Left colon (tissue), 2 donors: Measurements from ENCODE around the gene PHACTR3. TPM values are rescaled to one million over a fixed set of nuclear protein-coding genes. Genes with fewer than 3 reads are reported as not detected.

Experiments
- ATAC-seq: fragments of 200-7000 bp; cut with Tn5 transposase; one replicate; pipeline ENCODE4 v1.9.1; 2020; ENCODE audit warnings: mild to moderate bottlenecking, moderate library complexity
- DNase-seq, 2 donors: peaks; one replicate each; pipeline ENCODE4 v3.0.0-alpha.2; 2020
- intact Hi-C, 2 donors: fragments of 100-400 bp; cut with DNase I in 1 of 2; cut with micrococcal nuclease in 1 of 2; formaldehyde crosslinking; loops; one replicate each; pipeline versions ENCODE4 v1.11.2 to v1.14.0; 2022; cut with DNase I, micrococcal nuclease
- total RNA-seq, 2 donors: library from RNA; stranded (reverse); fragmentation: NEBNext Ultra II Directional; extraction: Animal tissue kit (Norgen Biotek cat#: 25700); gene quantifications; one replicate each; pipeline ENCODE4 v1.2.1, GENCODE V29; 2021
- donor health status: DM: no; HTN: no; CAD: no.
- donor health status: DM: yes; HTN: yes; CAD: no.

Gene PHACTR3
- total RNA-seq, 2 donors from 2014 or later: 0.47 to 5.5 TPM

DNA sequence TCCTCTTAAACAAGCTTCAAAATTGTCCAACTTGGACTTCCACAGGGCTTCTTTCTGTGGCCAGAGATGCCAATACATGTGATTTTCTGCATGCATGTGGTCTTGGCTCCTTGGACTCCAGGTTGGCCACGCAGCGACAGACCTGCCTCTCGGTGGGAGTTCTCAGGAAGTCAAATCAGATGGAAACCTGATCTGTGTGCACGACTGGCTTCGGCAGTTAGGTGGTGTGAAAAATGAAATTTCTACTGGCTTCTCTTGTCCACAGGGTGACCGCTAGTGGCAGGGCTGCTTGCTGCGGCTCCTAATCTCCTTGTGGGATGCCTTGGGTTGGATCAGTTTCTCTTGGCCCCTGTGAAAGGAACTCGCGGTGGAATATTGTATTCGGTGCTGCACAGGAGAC is 57.3 kb downstream of the PHACTR3 start:
- DNase-seq (no peak), ATAC-seq (no peak)
- intact Hi-C loops: no loop called here

DNA sequence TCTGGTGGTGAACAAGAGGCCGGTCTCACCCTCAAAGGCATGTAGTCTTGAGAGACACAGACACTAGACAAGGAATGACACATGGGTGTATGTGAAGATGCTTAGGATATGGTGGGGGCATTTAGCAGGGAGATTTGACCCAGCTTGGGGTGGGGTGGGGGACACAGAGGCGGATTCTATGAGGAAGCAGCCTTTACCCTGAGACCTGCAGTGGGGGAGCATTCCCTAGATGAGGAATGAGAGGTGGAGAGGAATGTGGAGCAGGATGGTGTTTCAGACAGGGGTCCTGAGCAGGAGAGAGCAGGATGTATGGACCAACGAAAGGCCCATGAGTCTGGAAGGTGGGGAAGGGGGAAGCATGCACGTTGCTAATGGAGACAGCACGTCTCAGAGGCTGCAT is 57.8 kb downstream of the PHACTR3 start:
- ATAC-seq: no peak
- intact Hi-C loops: no loop called here
- no peak for DNase-seq

DNA sequence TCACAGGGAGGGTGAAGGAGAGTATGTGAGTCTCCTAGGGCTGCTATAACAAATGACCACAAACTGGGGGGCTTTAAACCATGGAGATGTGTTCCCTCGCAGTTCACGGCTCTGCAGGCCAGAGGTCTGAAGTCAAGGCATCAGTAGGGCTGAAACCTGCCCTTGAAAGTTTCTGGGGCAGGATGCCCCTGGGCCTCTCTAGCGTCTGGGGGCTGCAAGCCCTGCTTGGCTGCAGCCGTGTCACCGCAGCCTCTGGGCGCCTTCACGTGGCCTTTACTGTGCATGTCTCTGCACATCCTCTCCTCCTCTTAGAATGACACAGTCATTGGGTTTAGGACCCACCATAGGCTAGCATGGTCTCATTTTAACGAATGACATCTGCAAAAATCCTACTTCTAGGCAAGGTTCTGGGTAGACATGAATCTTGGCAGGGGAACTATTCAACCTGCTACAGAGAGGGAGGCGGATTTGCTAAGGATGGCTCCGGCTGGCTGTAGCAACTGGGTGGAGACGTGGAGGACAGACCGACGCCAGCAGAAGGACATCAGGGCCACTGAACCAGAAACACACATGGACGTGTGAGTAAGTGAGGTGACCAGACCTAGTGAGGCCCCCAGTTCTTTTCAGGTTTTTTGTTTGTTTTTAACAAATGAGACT is 58.6 kb downstream of the PHACTR3 start:
- no peak for DNase-seq
- intact Hi-C loops: no loop called here
- ATAC-seq: no peak

DNA sequence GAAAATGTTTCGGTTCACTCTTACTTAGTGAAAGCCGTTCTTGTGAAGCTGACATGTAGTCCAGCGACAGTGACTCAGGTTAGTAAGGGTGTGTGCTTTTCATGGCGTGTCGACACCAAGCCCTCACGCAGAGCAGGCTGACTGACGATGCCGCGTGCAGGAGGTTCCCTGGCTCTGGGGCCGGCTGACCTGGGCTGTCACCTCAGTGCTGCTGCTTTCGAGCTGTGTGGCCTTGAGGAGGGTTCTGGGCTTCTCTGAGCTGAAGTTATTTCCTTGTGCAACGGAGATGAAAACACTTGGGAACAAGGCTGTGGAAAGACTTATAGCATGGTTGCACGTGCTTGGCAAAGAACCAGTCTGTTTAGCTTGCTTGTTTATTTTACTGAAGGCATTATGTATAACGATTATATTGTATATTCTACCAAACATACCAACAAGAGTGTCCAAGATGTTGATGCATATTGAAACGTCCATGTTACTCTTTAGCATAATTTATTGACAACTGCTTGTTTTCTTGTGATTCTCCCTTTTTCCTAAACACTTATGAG is 59.2 kb downstream of the PHACTR3 start:
- ATAC-seq: no peak
- DNase-seq: no peak
- intact Hi-C loops: no loop called here

DNA sequence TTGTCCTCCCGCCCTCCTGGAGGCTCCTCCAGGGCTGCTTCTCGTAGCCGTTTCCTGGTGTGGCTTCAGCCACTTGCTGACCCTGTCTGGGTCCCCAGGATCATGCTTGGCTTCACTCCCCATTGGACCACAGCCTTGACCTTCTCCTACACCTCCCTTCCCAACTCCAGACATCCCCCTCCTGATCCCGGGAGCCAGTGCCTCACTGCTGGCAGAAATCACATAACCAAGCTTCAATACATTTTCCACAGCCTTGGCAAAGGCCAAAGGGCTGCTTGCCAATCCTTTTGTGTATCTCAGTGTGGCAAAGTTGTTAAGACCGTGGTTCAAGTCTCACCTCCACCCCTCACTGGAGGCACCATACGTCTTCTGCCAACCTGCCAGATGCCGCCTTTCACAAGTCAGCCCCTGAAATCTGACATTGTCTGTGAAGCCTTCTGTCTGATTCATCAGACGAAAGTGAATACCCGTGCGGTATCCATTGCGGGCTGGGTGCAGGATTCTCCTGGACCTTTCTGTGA is 60.1 kb downstream of the PHACTR3 start:
- intact Hi-C loops: no loop called here
- ATAC-seq: no peak
- no peak for DNase-seq

DNA sequence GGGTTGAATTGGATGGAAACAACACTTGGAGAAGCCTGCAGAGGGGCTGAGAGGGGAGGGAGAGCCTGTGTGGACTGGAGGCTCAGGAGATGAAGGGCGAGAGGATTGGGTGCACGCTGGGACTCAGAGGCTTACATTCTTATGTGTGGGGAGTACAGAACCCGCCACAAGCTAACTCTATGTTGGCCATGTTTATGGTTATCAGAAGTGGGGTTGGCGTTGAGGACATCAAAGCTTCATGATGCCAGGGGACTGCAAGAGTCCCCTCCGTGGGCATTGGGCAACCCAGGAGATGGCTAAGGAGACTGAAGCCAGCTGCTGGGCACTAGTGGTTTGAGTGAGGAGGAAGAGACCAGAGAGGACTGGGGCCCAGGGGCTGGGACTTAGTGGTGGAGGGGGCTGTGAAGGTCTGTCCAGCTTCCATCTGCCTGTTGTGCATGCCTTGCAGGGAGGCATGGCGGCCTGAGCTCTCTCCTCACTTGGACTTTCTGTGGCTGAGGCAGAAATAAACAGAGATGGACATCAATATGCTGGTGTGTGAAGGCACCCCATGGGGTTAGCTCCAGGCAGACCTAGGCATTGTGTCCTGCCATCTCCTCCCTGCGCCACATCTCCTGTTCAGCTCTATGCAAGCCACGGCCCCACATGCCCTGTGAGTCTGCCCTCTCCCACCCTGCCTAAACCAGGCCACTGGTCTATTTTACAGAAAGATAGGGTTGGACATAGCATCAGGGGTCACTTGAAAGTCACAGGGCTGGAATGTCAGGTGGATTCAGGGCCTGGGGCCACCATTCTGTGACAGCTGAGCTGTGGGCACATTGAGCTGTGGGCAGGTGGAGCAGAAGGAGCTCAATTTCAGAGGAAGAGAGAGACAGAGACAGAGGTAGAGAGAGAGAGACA is 61.6 kb downstream of the PHACTR3 start:
- intact Hi-C loops: no loop called here
- ATAC-seq: no peak
- DNase-seq: no peak

DNA sequence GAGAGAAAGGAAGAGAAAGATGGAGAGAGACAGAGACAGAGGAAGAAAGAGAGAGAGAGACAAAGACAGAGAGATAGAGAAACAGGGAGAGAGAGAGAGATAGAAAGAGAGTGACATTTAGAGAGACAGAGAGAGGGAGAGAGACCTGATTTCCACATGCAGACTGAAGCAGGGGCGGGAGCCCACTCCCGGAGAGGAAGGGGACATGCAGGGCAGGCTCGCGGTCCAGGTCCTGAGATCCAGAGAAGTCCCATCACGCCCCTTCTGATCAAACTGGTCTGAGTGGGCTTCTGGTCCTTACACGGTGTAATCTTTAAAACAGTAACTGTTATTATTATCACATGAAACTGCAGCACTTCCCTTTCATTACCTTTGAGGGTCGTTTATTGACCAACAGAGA is 62.2 kb downstream of the PHACTR3 start:
- ATAC-seq (no peak), DNase-seq (no peak)
- intact Hi-C loops: no loop called here

DNA sequence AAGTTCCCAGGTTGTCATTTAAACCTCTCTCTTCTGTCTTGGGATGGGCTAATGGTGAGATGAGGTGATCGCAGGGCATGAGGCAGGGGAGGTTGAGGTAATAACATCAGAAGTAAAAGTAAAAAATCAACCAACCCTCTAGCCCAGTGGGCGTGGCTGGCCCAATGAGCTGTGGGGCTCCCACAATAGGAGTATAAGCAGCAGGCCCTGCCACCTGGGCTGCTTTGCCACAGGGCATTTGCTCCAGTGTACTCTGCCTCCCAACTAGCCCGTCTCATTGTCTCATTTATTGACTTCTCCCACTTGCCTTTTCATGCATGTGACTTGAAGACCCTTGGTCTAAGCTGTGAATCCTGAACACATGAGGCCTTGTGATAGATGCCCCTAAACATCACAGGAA is 62.8 kb downstream of the PHACTR3 start:
- DNase-seq: no peak
- intact Hi-C loops: no loop called here
- ATAC-seq: no peak

DNA sequence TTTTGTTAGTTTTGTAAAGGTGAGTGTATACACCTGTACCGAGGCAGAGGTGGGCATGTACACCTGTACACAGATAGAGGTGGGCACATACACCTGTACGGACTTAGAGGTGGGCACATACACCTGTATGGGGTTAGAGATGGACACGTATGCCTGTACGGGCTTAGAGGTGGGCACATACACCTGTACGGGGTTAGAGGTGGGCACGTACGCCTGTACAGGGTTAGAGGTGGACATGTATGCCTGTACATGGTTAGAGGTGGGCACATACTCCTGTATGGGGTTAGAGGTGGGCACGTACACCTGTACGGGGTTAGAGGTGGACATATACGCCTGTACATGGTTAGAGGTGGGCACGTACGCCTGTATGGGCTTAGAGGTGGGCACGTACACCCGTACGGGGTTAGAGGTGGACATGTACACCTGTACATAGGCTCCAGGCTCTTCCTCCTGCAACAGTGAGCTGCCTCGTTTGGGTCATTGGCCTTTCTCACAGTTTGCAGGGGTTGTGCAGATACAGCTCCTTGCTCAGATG is 63.7 kb downstream of the PHACTR3 start:
- no peak for ATAC-seq
- no peak for DNase-seq
- intact Hi-C loops: no loop called here

DNA sequence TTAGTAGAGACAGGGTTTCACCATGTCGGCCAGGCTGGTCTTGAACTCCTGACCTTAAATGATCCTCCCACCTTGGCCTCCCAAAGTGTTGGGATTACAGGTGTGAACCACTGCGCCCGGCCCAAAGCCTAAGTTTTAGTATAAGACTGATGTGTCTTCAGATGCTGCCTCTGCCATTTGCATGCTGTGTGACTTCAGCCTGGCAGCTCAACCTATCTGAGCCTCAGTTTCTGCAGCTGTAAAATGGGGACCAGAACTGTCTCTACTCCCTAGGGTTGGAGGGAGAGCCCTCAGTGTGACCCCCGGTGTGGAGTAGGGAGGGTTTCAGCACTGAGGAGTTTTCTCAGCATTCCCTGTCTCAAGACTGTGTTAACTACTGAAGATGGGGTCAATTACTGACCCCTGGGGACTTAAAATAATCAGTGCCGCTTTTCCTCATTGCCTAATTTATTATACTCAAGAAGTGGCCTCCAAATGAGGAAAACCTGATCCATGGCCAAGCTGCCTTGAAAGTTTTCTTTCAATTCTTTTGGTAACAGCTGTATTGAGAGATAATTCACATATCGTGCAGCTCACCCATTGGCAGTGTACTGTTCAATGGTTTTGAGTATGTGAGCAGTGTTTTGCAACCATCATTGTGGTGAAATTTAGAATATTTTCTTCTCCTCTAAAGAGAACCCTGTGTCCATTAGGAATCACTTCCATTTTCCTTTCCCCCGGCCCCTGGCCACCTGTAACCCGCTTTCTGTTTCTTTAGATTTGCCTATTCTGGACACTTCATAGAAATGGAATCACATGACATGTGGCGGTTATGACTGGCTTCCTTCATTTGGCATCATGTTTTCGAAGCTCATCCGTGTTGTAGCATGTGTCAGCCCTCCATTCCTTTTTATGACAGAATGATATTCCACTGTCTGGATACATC is 64.8 kb downstream of the PHACTR3 start:
- intact Hi-C loops: no loop called here
- DNase-seq (no peak), ATAC-seq (no peak)

DNA sequence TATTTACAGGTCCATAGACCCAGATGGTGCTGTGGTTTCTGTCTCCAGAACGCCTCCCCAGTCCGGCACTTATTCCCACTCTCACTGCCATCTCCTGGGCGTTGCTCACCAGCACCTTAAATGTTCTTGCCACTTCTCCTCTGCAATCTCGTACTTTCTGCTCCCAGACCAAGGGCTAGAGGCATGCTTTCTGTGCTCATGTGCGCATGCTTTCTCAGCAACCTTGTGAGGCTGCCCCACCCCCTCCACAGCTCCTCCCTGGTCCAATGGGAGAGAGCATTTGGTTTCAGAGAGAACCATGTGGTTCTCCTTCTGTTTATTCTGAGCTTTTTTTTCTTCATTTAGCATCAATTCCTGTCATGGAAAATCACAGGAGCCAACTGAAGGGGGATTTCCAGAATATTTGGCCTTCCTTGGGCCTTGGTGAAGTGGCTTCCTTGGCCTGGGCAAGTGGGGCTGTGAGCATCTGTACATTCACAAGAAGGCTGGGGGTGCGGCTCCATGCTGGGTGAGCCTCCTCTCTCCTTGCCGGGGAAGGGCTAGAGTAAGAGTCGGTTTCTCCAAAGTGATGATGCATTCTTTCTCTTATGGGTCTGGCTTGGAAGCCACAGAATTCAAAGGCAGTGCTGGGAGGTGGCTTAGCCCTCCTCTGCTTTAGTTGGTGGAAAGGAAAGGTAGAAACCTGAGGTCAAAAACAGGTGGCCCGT is 66.6 kb downstream of the PHACTR3 start:
- ATAC-seq: no peak
- DNase-seq: no peak
- intact Hi-C loops: no loop called here

DNA sequence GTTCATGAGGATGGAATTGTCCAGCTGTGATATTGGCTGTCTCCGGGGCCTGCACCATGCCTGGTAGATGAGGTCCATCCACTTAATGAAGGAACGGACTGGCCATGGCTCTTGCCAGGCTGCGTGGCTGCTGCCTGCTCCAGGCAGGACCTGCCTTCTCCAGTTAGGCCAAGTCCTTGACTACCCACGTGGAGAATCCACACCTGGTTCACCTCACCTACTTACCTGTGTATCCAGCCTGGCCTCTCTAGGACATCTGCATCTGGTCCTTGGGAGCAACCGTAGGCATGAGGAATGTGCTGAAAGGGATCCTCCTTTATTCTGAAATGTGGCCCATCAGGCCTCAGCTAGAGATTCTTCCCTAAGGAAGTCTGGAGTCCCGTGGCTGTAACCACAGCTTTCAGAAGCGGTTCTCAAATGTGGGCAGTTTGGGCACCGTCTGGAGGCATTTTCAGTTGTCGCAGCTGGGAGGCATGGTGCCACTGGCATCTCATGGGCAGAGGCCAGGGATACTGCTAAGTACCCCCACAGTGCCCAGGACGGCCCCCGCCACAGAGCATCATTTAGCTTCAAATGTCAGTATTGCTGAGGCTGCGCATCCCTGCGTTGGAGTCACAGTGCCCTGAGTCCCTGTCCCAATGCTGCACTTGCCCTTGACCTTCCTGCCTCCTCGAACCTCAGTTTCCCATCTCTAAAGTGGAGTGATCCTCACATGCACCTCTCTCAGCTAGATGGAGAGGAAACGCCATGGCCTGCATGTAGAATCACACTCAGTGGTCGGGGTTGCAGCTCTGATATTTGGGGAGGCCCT is 67.5 kb downstream of the PHACTR3 start:
- intact Hi-C loops: no loop called here
- ATAC-seq (no peak), DNase-seq (no peak)

DNA sequence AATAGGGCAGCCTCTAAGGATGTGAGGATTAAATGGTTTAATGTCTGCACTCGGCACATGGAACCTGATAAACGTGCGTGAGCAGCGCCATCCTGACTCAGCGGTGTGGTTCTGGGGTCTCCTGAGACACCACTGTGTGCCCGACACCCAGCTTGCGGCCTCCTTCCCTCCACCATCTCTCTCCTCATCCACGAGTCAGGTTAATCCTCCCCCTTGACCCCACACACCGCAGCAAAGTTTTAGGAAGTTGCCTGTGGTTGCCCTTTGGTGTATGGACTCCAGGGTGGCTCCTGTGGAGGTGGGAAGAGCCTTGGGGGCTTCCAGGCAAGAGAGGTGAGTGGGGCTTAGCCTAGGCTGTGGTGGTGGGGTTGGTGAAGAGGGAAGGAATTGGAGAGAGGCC is 68.2 kb downstream of the PHACTR3 start:
- DNase-seq (no peak), ATAC-seq (no peak)
- intact Hi-C loops: no loop called here

DNA sequence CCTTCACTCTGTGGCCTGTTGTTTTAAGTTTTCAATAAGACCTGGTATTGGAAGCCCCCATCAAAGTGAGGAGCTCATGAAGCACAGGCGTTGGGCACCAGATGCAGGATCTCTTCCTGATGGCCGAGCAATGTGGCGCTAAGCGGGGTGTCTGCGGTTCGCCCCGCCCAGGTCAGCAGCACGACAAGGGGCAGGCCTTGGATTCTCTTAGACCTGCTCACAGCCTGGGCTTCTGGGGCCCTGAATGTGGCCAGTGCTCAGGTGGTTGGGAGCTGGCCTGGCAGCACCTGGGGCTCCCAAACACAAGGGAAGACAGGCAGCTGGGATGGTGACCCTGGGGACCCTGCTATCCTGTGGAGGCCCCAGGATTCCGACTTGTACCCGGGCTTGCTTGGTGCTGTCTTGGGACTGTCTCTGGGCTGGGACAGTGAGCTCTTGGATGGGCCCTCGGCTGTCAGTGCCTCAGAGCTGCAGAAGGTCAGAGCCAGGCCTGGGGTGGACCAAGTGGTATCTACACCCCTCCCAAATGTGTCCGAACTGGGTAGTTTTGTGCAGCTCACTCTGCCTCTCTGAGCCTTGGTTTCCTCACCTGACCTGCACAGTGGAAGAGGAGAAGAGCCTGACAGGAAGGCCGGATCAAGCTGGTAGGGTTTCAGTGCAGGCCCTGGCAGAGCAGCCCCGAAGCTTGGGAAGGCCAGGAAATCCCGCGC is 69.1 kb downstream of the PHACTR3 start:
- intact Hi-C loops: no loop called here
- DNase-seq (no peak), ATAC-seq (no peak)

DNA sequence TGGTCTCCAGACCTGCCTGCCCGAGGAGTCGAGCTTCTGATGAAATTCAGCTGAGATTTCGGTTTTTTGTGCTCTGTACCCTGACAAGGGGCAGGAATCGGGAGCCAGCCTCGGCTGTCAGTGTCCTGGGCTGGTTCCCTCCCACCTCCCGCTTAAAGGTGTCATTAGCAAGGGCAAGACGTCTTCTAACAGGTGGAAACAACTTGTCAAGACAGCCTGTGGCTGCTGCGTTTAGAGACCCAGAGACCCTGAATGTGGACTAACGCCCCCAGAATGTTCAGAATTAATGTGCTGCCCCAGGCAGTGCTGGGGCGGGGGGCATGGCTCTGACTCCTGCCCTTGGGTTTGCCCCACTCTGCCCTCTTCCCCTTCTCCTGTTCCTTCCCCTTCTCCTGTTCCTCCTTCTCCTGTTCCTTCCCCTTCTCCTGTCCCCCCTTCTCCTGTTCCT is 69.7 kb downstream of the PHACTR3 start:
- ATAC-seq (no peak), DNase-seq (no peak)
- intact Hi-C loops: no loop called here

DNA sequence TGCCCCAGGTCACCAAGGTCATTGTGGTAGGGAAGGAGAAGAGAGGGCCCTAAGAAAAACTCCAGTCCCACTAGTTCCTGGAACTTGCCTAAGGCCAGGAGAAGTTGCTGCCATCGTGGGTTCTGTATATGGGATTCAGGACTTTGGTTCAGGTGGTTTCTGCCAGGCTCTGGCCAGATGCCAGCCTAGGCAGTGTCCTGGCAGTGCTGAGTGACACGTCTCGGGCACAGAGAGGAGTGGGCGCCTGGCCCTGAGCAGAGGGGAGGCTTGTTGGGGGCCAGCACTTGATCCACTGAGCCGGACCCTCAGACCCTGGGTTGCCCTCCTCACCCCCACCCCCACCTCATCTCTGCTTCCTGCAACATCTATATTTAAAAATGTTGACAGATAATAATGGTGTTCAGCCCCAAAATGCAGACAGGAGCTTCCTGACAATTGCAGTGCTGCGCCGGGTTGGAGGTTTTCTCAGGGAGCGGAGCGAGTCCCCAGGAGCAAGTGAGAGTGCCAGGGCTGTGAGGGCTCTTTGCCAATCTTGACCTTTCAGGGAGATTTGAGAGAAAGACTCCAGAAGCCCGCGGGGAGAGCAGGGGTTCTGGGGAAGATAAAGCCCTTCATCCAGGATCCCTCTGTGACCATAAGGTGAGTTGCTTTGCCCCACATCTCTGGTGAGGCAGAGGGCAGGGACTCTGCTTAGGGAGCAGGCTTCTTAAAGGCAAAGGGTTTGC is 71.9 kb downstream of the PHACTR3 start:
- no peak for ATAC-seq
- intact Hi-C loops: no loop called here
- DNase-seq: no peak
